Aorta (tissue), 5 donors: Measurements from ENCODE around the gene NBEA. TPM values are rescaled to one million over a fixed set of nuclear protein-coding genes. Genes with fewer than 3 reads are reported as not detected.

Experiments
- ATAC-seq: fragments of 200-7000 bp; cut with Tn5 transposase; one replicate; pipeline ENCODE4 v1.9.1; 2022; ENCODE audit warnings: moderate library complexity; ENCODE audit not compliant: low FRiP score
- DNase-seq, 2 donors: peaks; one replicate each; pipeline ENCODE4 v3.0.0-alpha.2; 2020
- H3K27ac ChIP-seq, 2 donors: one replicate each; pipeline ENCODE4 v1.5.1; 2013; ENCODE audit warnings: low read length in 2 of 2, mild to moderate bottlenecking in 2 of 2, moderate library complexity in 2 of 2, control low read depth in 1 of 2, inconsistent platforms in 1 of 2, low read depth in 1 of 2
- H3K27me3 ChIP-seq, 2 donors: one replicate each; pipeline ENCODE4 v1.6.1; 2013; ENCODE audit warnings: control low read depth in 1 of 2, low read length in 1 of 2, mild to moderate bottlenecking in 1 of 2, moderate library complexity in 1 of 2; ENCODE audit not compliant: insufficient read depth in 2 of 2, control insufficient read depth in 1 of 2
- H3K36me3 ChIP-seq, 2 donors: one replicate each; pipeline ENCODE4 v1.6.1; 2013; ENCODE audit warnings: control low read depth in 1 of 2, low read length in 1 of 2, mild to moderate bottlenecking in 1 of 2; ENCODE audit not compliant: insufficient read depth in 2 of 2, control insufficient read depth in 1 of 2
- H3K4me1 ChIP-seq, 2 donors: one replicate each; pipeline ENCODE4 v1.6.1; 2013; ENCODE audit warnings: low read length in 2 of 2, control low read depth in 1 of 2, mild to moderate bottlenecking in 1 of 2, moderate library complexity in 1 of 2; ENCODE audit not compliant: insufficient read depth in 2 of 2, control insufficient read depth in 1 of 2
- H3K4me3 ChIP-seq, 2 donors: one replicate each; pipeline ENCODE4 v1.5.1; 2013; ENCODE audit warnings: low read length in 2 of 2, control low read depth in 1 of 2, mild to moderate bottlenecking in 1 of 2
- H3K9me3 ChIP-seq: one replicate; pipeline ENCODE4 v1.6.1; 2013; ENCODE audit warnings: mild to moderate bottlenecking, low read length; ENCODE audit not compliant: control insufficient read depth
- WGBS, 2 donors: extraction: QIAGEN DNeasy Blood & Tissue Kit; methylation state at CpG; one replicate each; pipeline ENCODE4 v1.1.7; 2013; 5-methylcytosine and 5-hydroxymethylcytosine counted together
- intact Hi-C, 2 donors: fragments of 100-400 bp; cut with DNase I; formaldehyde crosslinking; loops; one replicate each; pipeline versions ENCODE4 v1.14.2 to v1.15.0; 2022
- polyA plus RNA-seq, 2 donors: library from polyadenylated mRNA; stranded (reverse); fragments of 200-250 nt; gene quantifications; one replicate each; pipeline ENCODE4 v1.2.3, GENCODE V29; 2013
- total RNA-seq, 2 donors: library from RNA; stranded (reverse); fragmentation: NEBNext Ultra II Directional; extraction: Animal tissue kit (Norgen Biotek cat#: 25700); gene quantifications; one replicate each; pipeline ENCODE4 v1.2.1, GENCODE V29; 2021
- donor health status: healthy with polysubstance abuse.
- donor health status: Bipolar disorder and iron deficiency.
- donor health status: DM: no; HTN: no; CAD: no.
- donor health status: DM: no; HTN: no; CAD: no.
- donor health status: DM: yes; HTN: yes; CAD: no.

NBEA gene
- total and polyA plus RNA-seq, 4 donors, result 1.9 to 14.7 (median 8.8) TPM

- Histone ChIP-seq H3K4me3 (no peak overlapping the region), H3K27me3 (no peaks in the 10 kb centered on the region), H3K36me3 (no peaks in the 10 kb centered on the region), H3K4me1 (no peaks in the 10 kb centered on the region), H3K9me3 (no peaks in the 10 kb centered on the region), H3K27ac (no peak overlapping the region)
- intact Hi-C loops, result no loop called here
- ATAC-seq (no peak), DNase-seq (no peak)
- WGBS, 2 donors, result 94% methylated on average over 6 of the region's 6 CpGs
These were observed 739.6 kb downstream of the NBEA start for GRCh38 chr13:35681685-35682084.

GRCh38 chr13:35684432-35684831, 742.4 kb downstream of the NBEA start:
- H3K4me3 ChIP-seq, result no peak overlapping the region
- intact Hi-C loops, result no loop called here
- 94 to 96% methylated on average over 5 of the region's 5 CpGs for WGBS, 2 donors
- no peak overlapping the region for H3K27ac ChIP-seq
- peaks cover 0 to 1% of the 10 kb centered on the region in 2 donors for H3K27me3 ChIP-seq
- no peak for DNase-seq
- H3K36me3 ChIP-seq, result no peaks in the 10 kb centered on the region
- no peak for ATAC-seq
- H3K9me3 ChIP-seq, result no peaks in the 10 kb centered on the region
- H3K4me1 ChIP-seq, result no peaks in the 10 kb centered on the region

GRCh38 chr13:35687336-35687735, 745.3 kb downstream of the NBEA start:
- Histone ChIP-seq H3K9me3 (no peaks in the 10 kb centered on the region), H3K27me3 (peaks cover 0 to 1% of the 10 kb centered on the region in 2 donors), H3K36me3 (no peaks in the 10 kb centered on the region), H3K27ac (no peak overlapping the region), H3K4me3 (no peak overlapping the region), H3K4me1 (no peaks in the 10 kb centered on the region)
- intact Hi-C loops, result no loop called here
- DNase-seq, result no peak
- WGBS, 2 donors, result 59 to 82% methylated on average over 4 of the region's 4 CpGs
- no peak for ATAC-seq

GRCh38 chr13:35690581-35691207, 748.6 kb downstream of the NBEA start:
- intact Hi-C loops, result no loop called here
- no peaks in the 10 kb centered on the region for H3K9me3 ChIP-seq
- ATAC-seq (no peak), DNase-seq (no peak)
- no peaks in the 10 kb centered on the region for H3K36me3 ChIP-seq
- no peaks in the 10 kb centered on the region for H3K4me1 ChIP-seq
- WGBS, 2 donors, result 61 to 64% methylated on average over 8 of the region's 8 CpGs
- no peak overlapping the region for H3K27ac ChIP-seq
- no peak overlapping the region for H3K4me3 ChIP-seq
- peaks cover 0 to 1% of the 10 kb centered on the region in 2 donors for H3K27me3 ChIP-seq

- intact Hi-C loops, result no loop called here
- no peaks in the 10 kb centered on the region for H3K4me1 ChIP-seq
- 57% methylated on average over 9 of the region's 9 CpGs for WGBS, 2 donors
- H3K27me3 ChIP-seq, result no peaks in the 10 kb centered on the region
- H3K9me3 ChIP-seq, result no peaks in the 10 kb centered on the region
- H3K4me3 ChIP-seq, result no peak overlapping the region
- ATAC-seq (no peak), DNase-seq (no peak)
- H3K27ac ChIP-seq, result no peak overlapping the region
- H3K36me3 ChIP-seq, result no peaks in the 10 kb centered on the region
These were observed 751.2 kb downstream of the NBEA start for GRCh38 chr13:35693134-35693784.

- Histone ChIP-seq H3K4me1 (no peaks in the 10 kb centered on the region), H3K27me3 (no peaks in the 10 kb centered on the region), H3K9me3 (no peaks in the 10 kb centered on the region), H3K4me3 (no peak overlapping the region), H3K27ac (no peak overlapping the region), H3K36me3 (no peaks in the 10 kb centered on the region)
- WGBS, 2 donors, result 96% methylated on average over 13 of the region's 13 CpGs
- intact Hi-C loops, result loop anchor here in 1 of 2 donors (2.0 kb wide), 1 partner anchor 19 kb away; no protein-coding TSS in a partner anchor
- DNase-seq (no peak), ATAC-seq (no peak)
These were observed 752.0 kb downstream of the NBEA start for GRCh38 chr13:35694031-35694430.

- H3K27ac ChIP-seq, result no peak overlapping the region
- H3K4me3 ChIP-seq, result no peak overlapping the region
- no peaks in the 10 kb centered on the region for H3K4me1 ChIP-seq
- no peak for ATAC-seq
- intact Hi-C loops, result loop anchor here in 1 of 2 donors (2.0 kb wide), 1 partner anchor 20 kb away; no protein-coding TSS in a partner anchor
- DNase-seq, result no peak
- no peaks in the 10 kb centered on the region for H3K27me3 ChIP-seq
- H3K36me3 ChIP-seq, result no peaks in the 10 kb centered on the region
- H3K9me3 ChIP-seq, result no peaks in the 10 kb centered on the region
- 89 to 90% methylated on average over 26 of the region's 26 CpGs for WGBS, 2 donors
These were observed 752.7 kb downstream of the NBEA start for GRCh38 chr13:35694549-35695447.

- ATAC-seq (no peak), DNase-seq (no peak)
- Histone ChIP-seq H3K4me3 (no peak overlapping the region), H3K4me1 (no peaks in the 10 kb centered on the region), H3K9me3 (no peaks in the 10 kb centered on the region), H3K36me3 (no peaks in the 10 kb centered on the region), H3K27ac (no peak overlapping the region), H3K27me3 (no peaks in the 10 kb centered on the region)
- intact Hi-C loops, result loop anchor here in 1 of 2 donors (2.0 kb wide), 1 partner anchor 21 kb away; no protein-coding TSS in a partner anchor
- WGBS, 2 donors, result 87 to 93% methylated on average over 15 of the region's 15 CpGs
These were observed 753.3 kb downstream of the NBEA start for GRCh38 chr13:35695448-35695770.
